NB4 (cell line): ENCODE measurements around the gene SYNM.

Experiments used
- CTCF ChIP-seq: IDR thresholded peaks from one replicate; pipeline ENCODE4 v1.5.1; 2012; ENCODE audit warnings: low read depth, low read length
- MYC ChIP-seq: IDR thresholded peaks from 2 replicates; pipeline ENCODE4 v1.6.1; 2011; ENCODE audit warnings: low read depth, low read length
- POLR2A ChIP-seq: IDR thresholded peaks from 2 replicates; pipeline ENCODE4 v1.6.1; 2011; ENCODE audit warnings: mild to moderate bottlenecking; ENCODE audit not compliant: insufficient read length; ENCODE audit errors: extremely low read depth
- TF ChIP-seq, protein P1 (sequence below): IDR thresholded peaks from 2 replicates; pipeline ENCODE4 v1.6.1; 2011; ENCODE audit warnings: low read depth, low read length

DNA sequence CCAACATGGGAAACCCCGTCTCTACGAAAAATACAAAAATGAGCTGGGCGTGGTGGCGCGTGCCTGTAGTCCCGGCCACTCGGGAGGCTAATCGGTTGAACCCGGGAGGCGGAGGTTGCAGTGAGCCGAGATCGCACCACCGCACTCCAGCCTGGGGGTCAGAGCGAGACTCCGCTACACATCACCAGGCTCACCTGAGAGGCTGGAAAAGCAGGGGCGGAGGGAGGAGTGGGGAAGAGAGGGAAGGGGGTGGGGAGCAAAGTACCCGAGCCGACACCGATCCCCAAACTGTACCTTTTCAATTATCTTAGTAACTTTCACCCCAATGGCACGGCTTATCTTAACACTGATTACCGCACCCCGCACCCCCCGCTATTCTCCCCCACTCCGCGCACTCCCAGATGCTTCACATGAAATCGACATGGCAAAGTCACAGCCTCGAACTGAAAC, 46.4 kb upstream of the SYNM start:
- TF ChIP-seq CTCF (no peak), POLR2A (no peak), MYC (no peak)
- TF ChIP-seq, protein P1, sequence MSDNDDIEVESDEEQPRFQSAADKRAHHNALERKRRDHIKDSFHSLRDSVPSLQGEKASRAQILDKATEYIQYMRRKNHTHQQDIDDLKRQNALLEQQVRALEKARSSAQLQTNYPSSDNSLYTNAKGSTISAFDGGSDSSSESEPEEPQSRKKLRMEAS = no peak
